GM12864 (cell line): ENCODE data around the gene GSPT1.

ENCODE experiments used
- DNase-seq: peaks from one replicate; pipeline ENCODE4 v3.0.0-alpha.2; 2011; ENCODE audit warnings: low read depth
- H3K4me3 ChIP-seq: 2 replicates; pipeline ENCODE4 v1.5.1; 2011; ENCODE audit warnings: mild to moderate bottlenecking, low read depth, low read length, control low read depth
- CTCF ChIP-seq: IDR thresholded peaks from 2 replicates; pipeline ENCODE4 v1.5.1; 2011; ENCODE audit warnings: low read depth, mild to moderate bottlenecking, moderate library complexity, low read length, control low read depth, inconsistent platforms; ENCODE audit errors: missing control alignments

GSPT1 gene

DNA sequence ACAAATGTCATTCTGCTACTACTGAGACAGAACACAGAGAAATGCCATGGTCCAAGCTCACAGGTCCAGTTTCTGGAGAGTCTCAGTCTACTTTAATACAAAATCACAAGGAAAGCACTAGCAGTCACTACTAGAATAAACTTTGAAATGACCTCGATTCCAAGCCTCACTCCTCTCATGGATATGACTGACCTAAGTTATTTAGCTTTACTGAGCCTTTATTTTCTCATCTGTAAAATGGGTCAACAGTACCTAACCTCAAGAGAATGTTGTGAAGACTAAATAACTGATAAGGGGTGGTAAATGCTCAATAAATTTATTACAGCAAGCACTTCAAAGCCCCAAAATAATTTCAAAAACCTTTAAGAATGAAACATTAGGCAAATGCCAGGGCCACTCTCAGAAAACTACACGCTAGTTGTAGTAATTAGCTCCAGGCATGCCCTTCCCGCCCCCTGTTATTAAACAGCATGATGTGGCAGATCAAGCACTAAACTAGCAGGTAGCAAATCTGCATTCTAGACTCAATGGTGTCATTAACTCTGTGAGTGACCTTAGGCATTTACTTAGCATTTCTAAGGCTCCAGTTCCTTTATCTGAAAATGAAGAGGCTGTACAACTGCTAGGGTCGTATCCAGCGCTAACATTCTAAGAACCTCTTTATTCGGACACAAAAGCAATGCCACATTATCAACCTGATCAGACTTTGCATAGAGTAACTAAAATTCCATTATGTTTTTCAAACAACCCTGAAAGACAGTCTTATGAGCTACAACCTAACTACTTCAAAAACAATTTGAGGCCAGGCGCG is 8.4 kb downstream of the GSPT1 start:
- no peak for DNase-seq
- H3K4me3 ChIP-seq = no peak overlapping the region
- TF ChIP-seq CTCF = no peak

DNA sequence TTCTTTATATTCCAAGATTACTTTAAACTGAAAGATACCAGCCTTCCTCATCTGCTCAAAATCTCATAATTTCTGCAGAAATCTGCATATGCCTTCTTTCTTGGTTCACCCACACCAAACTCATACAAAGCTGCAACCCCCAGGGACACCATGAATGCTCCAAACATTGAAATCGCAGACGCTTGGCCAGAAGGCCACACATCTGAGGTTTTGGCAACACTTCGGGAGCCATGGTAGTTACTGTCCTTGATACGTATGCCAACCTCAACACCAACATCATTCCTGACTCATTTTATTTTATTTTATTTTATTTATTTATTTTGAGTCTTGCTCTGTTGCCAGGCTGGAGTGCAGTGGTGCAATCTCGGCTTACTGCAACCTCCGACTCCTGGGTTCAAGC is 11.8 kb downstream of the GSPT1 start:
- no peak for DNase-seq
- no peak overlapping the region for H3K4me3 ChIP-seq
- no peak for TF ChIP-seq CTCF

DNA sequence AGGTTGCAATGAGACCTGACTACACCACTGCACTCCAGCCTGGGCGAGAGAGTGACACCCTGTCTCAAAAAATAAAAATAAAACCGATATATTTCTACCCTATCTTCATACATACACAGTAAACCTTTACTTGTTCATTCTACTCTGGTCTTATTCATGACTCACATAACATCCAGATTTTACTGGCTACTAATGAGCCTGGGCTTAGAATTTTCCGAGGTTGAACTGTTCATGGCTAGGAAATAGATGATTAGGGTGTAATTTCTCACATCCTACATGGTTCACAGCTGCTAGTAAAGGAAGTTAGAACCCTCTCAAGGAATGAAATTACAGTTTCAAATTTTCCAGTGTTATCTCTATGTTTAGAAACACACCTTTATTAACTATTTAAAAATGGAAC is 14.7 kb downstream of the GSPT1 start:
- H3K4me3 ChIP-seq = no peak overlapping the region
- no peak for TF ChIP-seq CTCF
- DNase-seq = no peak

- no peak overlapping the region for H3K4me3 ChIP-seq
- no peak for DNase-seq
- no peak for TF ChIP-seq CTCF
Observed at GRCh38 chr16:11896486-11897176, 19.1 kb downstream of the GSPT1 start.

GRCh38 chr16:11893571-11893970 is 22.2 kb downstream of the GSPT1 start:
- H3K4me3 ChIP-seq = no peak overlapping the region
- DNase-seq = no peak
- TF ChIP-seq CTCF = no peak

- no peak overlapping the region for H3K4me3 ChIP-seq
- no peak for DNase-seq
- TF ChIP-seq CTCF = no peak
Observed at GRCh38 chr16:11892761-11893160, 23.0 kb downstream of the GSPT1 start.
